Measurements from ENCODE around the gene ZNF43.
"Not testable (repeated sequence)": the region's sequence is repeated elsewhere in the genome, so short reads cannot be mapped to it uniquely, and the experiment has no call there.

Gene ZNF43

DNA sequence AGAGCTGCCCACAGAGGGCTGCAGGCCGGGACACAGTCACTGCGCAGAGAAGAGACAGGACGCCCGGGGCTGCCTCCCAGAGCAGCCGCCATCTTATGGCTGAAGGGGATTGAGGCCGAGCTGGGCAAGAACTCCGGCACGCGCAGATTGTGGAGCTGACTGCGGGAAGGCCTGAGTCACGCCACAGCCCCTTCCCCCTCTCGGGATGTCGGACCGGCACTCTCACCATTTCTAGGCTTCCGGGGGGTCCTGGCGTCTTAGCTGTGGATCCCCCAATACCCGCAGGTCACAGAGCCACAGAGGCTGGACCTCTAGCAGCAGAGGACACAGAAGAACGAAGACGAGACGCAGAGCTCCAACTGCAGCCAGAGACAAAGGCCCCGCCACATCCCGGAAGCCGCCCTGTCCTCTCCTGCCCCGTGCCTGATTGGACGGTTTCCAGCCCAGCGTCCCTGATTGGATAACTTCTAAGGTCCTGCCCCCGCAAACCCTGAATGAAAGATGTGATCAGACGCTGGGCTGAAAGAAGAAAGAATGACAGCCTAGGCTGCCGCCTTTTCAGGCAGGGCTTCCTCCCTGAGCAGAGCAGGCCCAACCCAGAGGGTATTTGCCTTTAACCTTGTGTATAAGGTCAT, at the start of gene ZNF43:
Gene ZNF43, minus strand, starts transcription at position 373 of the 635 bp plus-strand sequence. Its CDS starts 144 bp downstream, at position 229.
- DNase-seq (ENCODE audit: low read depth in 2 of 2), result peak; percentile 74 to 83

DNA sequence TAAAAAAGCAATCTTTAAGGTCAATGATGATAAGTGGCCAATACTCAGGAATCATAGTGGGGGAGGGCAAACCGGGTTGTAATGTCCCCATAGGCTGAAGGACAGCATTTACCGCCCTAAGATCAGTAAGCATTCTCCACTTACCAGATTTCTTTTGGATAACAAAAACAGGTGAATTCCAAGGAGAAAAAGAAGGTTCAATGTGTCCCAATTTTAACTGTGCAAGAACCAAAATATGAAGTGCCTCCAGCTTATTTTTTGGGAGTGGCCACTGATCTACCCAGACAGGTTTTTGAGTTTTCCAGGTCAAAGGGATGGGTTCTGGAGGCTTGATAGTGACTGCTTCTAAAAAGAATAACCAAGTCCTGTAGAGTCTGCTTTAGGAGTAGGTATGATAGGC, 49.5 kb upstream of the ZNF43 start:
- not testable (repeated sequence) for DNase-seq (ENCODE audit: low read depth in 2 of 2)

DNA sequence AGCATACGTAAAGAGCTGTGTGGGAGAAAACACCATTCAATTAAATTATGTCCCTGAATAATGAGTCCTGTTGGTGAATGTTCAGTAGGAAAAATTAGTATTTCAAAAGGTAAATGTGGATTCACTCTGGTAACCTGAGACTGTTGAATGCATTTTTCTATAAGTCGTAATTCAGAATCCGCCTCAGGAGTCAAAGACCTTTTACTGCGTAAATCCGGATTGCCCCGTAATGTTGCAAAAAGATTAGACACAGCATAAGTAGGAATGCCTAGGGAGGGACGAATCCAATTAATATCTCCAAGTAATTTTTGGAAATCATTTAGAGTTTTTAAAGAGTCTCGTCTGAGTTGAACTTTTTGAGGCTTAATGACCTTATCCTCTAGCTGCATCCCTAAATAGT, 48.8 kb upstream of the ZNF43 start:
- DNase-seq (ENCODE audit: low read depth in 2 of 2), result not testable (repeated sequence)

DNA sequence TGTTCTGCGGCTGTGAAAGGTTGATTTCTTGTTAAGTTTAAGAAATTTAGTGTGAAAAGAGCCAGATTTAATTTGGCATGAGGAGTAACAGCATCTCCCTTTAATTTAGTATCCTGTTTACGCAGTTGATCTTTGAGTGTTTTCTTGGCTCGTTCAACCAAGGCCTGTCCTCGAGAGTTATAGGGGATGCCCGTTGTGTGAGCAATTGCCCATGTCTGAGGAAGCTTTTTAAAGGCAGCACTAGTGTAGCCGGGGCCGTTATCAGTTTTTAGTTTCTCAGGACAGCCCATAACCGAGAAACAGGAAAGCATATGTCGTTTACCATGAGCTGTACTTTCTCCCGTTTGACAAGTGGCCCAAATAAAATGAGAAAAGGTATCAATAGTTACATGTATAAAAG, 47.5 kb upstream of the ZNF43 start:
- no peak for DNase-seq (ENCODE audit: low read depth in 2 of 2)

DNA sequence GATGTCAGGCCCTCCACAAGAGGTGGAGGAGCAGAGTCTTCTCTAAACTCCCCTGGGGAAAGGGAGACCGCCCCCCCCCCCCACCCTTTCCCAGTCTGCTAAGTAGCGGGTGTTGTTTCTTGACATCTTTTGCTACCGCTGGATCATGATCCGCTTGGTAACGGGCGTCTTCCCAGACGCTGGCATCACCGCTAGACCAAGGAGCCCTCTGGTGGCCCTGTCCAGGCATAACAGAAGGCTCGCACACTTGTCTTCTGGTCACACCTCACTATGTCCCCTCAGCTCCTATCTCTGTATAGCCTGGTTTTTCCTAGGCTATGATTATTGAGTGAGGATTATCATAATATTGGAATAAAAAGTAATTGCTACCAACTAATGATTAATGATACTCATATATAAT, 44.8 kb upstream of the ZNF43 start:
- DNase-seq (ENCODE audit: low read depth in 2 of 2), result not testable (repeated sequence)

DNA sequence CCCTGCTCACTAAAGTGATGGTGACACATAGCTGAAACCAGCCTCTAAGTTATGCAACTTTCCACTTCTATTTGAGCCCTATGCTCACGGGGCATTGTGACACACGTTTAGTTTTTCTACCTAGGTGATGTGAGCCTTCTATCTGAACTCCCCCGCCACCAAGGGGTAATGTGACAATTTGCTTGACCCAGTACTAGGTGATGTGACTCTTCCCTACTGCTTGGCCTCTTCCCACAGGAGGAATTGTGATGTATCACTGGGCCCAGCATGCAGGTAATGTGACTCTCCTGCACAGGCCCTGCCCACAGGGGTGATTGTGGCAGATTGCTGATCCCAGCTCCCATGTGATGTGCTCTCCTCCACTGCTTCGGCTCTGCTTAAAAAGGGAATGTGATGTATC, 42.7 kb upstream of the ZNF43 start:
- DNase-seq (ENCODE audit: low read depth in 2 of 2), result no peak

DNA sequence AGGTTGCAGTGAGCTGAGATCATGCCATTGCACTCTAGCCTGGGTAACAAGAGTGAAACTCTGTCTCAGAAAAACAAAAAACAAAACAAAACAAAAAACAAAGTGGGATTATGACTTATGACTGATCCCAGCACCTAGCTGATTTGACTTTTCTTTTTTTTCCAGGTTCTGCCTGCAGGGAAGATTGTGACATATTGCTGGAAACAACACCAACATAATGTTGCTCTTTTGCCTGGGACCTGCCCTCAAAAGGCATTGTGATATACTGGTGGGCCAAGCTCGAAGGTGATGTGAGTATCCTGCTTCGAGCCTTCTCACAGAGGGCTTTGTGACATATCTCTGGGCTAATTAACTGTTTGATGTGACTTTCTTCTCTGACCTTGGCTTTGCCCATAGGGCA, 42.0 kb upstream of the ZNF43 start:
- DNase-seq (ENCODE audit: low read depth in 2 of 2), result no peak

DNA sequence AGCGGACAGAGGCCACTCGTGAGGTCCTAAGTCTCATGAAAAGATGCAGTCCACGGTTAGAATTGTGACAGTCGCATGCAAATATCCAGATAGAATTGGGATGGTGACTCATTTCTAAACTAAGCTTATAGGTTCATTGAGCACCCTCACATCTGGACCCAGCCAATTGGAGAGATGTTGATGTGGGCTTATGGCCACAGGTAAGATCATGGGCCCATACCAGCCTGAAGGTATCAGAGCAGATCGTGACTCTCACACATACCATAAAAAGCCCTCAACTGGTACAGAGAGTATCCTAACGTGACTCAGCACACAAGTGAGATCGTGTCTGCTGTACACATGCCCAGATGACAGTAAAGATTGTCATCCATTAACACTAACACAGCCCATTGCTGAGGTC, 40.6 kb upstream of the ZNF43 start:
- DNase-seq (ENCODE audit: low read depth in 2 of 2), result not testable (repeated sequence)

DNA sequence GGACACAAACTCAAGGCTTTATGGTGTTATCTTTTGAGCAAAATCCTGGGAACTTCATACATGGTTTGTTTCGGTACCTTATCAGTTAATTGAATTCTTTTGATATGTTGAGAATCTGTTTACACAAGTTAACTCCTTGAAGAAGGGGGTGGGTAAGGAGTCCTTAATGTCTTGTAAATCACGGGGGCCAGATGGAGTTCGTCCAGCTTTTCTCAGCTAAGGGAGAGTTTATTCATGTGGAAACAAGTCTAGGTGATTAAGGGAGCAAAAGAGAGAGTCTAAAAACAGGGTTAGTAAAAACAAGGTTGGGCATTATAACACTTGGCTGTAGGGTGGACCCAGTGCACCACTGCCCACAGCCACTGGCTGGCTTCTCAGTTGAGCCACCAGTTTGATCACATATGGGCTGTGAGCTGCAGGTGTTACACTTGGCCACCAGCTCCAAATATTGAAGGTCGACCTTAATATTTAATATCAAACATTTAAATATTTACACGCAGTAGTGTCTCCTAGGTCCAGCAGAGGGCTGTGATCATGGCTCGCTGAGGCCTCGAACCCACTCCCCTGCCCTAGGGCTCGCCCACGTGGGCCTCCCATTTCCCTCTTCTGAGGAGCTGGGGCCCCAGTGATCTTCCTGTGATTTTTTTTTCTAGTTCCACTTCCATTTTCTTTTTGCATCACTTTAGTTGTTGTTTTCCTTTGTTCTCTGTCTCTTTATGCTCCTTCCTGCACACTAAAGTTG, 21.0 kb upstream of the ZNF43 start:
- DNase-seq (ENCODE audit: low read depth in 2 of 2), result no peak

DNA sequence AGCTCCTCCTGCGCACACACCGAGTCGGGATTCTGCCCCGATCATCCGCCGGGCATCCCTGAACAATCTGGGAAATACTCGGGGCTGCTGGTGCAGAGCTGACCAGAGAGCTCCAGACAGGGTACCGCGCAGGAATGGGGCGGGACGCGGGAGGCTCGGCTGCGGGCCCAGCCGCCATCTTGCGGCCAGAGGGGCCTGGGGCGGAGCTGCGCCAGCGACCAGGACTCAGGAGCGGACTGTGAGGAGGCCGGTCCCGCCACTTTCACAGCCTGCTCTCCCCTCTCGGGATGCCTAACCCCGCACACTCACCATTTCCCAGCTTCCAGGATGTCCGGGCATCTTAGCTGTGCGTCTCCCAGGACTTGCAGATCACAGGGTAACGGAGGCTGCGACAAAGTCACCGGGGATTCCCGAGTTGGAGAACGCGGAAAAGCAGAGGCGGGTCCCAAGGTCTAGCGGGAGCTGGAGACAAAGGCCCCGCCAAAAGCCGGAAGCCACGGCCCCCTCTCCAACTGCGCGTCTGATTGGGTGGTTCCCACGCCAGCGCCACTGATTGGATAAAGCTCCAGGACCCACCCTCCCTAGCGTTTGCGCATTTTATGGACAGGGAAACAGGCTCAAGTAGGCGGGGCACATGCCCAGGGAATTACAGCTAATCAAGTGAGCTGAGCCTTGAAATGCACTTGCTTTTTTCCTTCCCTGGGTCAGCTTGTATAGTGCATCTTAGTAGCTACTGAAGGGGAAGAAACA, 15.8 kb upstream of the ZNF43 start:
- DNase-seq (ENCODE audit: low read depth in 2 of 2), result peak; percentile 81 to 86

DNA sequence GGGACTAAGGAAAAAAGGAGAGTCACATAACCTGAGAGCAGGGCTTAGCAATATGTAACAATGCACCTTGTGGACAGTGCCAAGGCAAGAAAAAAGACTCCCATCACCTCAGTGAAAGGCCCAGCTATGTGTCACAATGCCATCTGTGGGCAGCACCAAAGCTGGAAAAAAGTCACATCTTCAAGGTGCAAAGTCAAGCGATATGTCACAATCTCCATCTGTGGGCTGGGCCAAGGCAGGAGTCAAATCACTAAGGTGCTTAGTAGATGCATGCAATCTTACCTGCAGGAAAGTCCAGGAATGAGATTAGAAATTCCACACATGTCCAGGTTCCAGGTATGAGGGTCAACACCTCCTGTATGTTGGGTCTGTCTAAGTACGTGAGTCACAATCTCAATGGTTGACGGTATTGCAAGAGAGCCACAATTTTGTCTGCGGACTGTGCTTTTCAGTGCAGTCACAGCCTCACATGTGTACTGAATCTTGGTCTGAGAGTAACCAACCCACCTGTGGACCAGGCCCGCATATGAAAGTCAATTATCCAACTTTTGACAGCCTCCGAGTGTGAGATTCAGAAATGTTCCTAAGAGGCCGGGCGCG, 14.8 kb upstream of the ZNF43 start:
- DNase-seq (ENCODE audit: low read depth in 2 of 2), result no peak

DNA sequence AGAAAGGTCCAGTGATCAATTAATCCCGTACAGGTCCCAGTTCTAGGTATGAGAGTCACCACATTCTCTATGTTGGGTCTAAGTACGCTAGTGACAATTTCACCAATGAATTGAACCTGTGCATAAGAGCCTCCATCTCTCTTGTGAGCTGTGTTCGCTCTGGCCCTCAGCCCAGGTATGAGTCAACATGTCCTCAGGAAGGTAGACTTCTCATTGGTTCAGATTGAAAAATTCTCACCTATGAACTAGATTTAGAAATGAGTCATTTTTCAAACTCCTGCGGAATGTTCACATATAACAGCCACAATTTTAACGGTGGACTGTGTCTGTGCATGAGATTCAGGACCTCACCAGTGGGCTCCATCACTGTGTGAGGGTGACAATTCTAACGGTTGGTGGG, 12.7 kb upstream of the ZNF43 start:
- DNase-seq (ENCODE audit: low read depth in 2 of 2), result no peak

DNA sequence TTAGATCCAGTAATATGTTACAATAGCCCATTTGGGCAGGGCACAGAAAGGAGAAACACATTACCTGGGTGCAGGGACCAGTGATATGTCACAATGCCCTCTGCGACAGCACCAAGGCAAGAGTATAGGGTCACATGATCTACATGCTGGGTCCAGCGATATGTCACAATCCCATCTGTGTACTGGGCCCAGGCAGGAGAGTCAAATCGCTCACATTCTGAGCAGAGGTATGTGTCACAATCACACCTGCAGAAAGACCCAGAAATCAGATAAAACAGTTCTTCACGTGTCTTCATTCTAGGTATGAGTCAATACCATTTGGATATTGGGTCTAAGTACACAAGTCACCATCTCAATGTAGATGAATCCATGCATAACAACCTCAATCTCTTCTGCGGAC, 7.1 kb upstream of the ZNF43 start:
- no peak for DNase-seq (ENCODE audit: low read depth in 2 of 2)

DNA sequence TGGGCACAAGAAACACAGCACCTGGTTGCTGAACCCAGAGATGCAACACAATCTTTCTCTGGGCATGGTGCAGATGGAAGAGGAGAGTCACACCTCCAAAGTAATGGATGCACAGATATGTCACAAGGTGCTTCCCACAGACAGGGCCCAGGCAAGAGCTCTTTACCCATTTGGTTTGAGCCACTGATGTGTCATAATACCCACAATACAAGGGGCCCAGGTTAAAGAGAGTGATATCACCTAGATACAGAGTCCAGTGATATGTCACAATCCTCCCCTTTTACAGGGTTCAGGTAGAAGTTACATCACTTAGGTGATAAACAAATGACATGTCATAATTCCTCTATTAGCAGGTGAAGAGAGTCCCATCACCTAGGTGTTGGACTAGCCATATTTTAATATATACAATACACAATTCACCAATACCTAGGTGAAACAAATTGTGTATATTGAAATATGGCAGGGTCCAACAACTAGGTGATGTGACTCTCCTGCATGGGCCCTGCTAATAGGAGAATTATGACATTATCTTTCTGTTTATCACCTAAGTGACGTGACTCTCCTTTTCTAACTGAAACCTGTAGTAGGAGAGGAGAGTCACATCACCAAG, 5.6 kb upstream of the ZNF43 start:
- DNase-seq (ENCODE audit: low read depth in 2 of 2), result no peak

DNA sequence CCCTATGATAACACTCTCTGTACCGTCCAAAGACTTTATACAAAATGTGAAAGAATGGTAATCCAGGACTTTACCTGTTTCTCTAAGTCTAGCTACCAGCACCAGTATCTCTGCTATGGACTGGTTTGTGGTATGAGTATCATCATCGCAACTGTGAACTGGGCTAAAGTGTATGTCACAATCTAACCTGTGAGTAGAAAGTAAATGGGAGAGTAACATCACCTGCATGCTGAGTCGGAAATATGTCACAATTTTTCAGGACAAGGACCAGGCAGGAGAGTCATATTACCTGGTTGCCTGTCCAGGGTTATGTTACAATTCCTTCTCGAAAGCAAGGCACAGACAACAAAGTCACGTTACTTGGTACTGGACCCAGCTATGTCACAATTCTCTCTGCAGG, 5.1 kb upstream of the ZNF43 start:
- no peak for DNase-seq (ENCODE audit: low read depth in 2 of 2)

DNA sequence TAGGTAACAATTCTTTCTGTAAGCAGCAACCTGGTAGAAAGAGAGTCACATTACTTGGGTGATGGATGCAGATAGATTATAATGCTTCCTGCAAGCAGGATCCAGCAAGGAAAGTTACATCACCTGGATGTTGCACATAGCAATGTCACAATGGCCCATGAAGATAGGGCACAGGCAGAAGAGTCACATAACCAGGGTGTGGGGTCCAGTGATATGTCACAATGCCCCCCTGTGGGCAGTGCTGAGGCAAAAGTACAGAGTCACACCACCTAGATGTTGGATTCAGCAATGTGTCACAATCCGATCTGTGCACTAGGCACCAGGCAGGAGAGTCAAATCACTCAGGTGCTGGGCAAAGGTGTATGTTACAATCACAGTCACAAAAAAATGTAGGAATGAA, 4.0 kb upstream of the ZNF43 start:
- no peak for DNase-seq (ENCODE audit: low read depth in 2 of 2)

DNA sequence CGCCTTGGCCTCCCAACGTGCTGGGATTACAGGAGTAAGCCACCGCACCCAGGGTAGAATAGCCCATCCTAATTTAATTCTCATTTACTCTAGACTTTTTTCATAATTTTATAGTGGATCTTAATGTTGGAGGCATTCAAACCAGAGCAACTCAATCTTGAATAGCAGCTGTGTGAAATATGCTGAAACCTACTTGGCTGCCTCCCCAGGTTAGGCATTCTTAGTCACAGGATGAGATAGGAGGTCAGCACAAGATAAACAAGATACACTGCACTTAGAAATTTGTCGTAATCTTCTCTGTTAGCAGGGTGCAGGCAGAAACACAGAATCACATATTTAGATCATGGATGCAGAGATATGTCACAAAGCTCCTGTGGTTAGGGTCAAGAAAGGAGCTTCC, 2.7 kb upstream of the ZNF43 start:
- DNase-seq (ENCODE audit: low read depth in 2 of 2), result no peak

DNA sequence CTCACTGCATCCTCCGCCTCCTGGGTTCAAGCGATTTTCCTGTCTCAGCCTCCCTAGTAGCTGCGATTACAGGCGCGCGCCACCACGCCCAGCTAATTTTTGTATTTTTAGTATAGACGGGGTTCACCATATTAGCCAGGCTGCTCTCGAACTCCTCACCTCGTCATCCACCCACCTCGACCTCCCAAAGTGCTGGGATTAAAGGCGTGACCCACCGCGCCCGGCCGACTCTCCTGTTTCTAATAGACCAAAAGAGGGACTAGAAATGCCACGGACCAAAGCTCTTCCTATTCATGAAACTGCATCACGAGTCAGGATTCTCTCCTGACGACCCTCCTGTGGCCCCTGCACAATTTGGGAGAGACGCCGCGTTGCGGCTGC, 563 bp downstream of the ZNF43 start:
- peak in 1 of 2 donors; percentile 7 for DNase-seq (ENCODE audit: low read depth in 2 of 2)

DNA sequence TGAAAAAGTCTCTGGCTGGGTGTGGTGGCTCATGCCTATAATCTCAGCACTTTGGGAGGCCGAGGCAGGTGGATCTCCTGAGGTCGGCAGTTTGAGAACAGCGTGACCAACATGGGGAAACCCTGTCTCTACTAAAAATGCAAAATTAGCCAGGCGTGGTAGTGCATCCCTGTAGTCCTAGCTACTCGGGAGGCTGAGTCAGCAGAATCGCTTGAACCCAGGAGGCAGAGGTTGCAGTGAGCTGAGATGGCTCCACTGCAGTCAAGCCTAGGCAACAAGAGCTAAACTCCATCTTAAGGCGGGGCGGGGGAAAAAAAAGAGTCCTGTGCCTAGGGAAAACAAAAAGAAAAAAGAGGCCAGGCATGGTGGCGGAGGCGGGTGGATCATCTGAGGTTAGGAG, 2.2 kb downstream of the ZNF43 start:
- DNase-seq (ENCODE audit: low read depth in 2 of 2), result no peak

DNA sequence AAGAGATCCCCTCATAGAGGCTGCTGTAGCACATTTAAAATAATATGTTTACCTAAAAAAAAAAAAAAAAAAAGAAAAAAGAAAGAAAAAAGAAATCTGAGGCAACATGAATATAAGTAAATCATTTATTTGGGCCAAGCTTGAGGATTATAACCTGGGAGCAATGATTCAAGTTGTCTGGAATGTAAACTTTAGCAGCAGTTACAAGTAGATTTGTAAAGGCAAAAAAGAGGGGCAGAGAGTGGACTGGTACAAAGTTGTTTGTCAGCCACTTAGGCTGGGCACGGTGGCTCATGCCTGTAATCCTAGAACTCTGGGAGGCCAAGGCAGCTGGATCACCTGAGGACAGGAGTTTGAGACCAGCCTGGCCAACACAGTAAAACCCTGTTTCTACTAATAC, 11.3 kb downstream of the ZNF43 start:
- no peak for DNase-seq (ENCODE audit: low read depth in 2 of 2)

DNA sequence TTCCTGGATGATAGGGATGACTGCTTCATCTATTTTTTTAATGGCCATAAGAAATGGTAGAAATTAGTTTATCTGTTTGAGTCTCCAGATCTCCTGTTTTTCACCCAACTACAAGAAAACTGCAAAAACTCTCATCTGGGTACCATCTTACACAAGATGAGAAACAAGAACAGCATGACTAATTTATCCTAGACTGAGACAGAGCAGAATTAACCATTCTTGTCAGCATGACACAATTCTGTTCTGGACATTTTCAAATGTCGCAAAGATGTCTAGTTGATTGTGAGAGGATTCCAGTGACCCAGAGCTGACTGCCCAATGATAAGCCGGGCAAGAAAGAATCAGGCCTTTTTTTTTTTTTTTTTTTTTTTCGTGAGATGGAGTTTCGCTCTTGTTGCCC, 12.8 kb downstream of the ZNF43 start:
- DNase-seq (ENCODE audit: low read depth in 2 of 2), result no peak

DNA sequence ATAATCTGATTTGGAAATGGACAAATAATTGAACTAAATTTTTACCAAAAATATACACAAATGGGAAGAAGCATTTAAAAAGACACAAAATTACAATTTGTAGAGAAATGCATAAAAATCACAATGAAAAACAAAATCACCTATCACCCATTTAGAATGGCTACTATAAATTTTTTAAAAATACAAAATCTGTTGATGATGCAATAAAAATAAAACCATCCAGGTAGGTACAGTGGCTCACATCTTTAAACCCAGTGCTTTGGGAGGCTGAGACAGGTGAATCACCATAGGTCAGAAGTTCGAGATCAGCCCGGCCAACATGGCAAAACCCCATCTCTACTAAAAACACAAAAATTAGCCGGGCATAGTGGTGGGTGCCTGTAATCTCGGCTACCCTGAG, 23.5 kb downstream of the ZNF43 start:
- DNase-seq (ENCODE audit: low read depth in 2 of 2), result no peak
